Neural progenitor cell (in vitro differentiated cells): Measurements from ENCODE around the gene USP32.

Experiments
- CTCF ChIP-seq: fragments of 200-600 bp; sonication (generic); IDR thresholded peaks from 2 replicates; pipeline ENCODE4 v1.5.1; 2017; ENCODE audit warnings: antibody characterized with exemption, mild to moderate bottlenecking
- EZH2 ChIP-seq: fragments of 200-600 bp; sonication (generic); IDR thresholded peaks from 2 replicates; pipeline ENCODE4 v1.6.1; 2017; ENCODE audit warnings: antibody characterized with exemption, mild to moderate bottlenecking, moderate library complexity
- EZH2phosphoT487 ChIP-seq: fragments of 200-600 bp; sonication (generic); IDR thresholded peaks from 2 replicates; pipeline ENCODE4 v1.6.1; 2017; ENCODE audit warnings: antibody characterized with exemption

- TF ChIP-seq EZH2 (no peak), CTCF (no peak), EZH2phosphoT487 (no peak)
These were observed 68.2 kb downstream of the USP32 start for GRCh38 chr17:60323754-60324153.
